WTC11 (cell line): ENCODE data around the gene PPP6R1.

Experiments used
- CREM ChIP-seq: sonication (generic); formaldehyde crosslinking; IDR thresholded peaks from 2 replicates; pipeline ENCODE4 v1.8.1; 2022; ENCODE audit warnings: mild to moderate bottlenecking, missing genetic modification reagents, moderate library complexity
- FOXP1 ChIP-seq: sonication (generic); formaldehyde crosslinking; IDR thresholded peaks from 2 replicates; pipeline ENCODE4 v1.8.0; 2022; ENCODE audit warnings: missing genetic modification reagents, mild to moderate bottlenecking, moderate library complexity, borderline replicate concordance
- TF ChIP-seq, protein P1 (sequence below): fragments of 200-600 bp; IDR thresholded peaks from 2 replicates; pipeline ENCODE4 v1.8.0; 2022; ENCODE audit warnings: antibody characterized with exemption
- TF ChIP-seq, protein P2 (sequence below): sonication (generic); formaldehyde crosslinking; conservative IDR thresholded peaks from 2 replicates; pipeline ENCODE4 v1.8.1; 2023; ENCODE audit warnings: mild to moderate bottlenecking, low read depth, missing genetic modification reagents, moderate library complexity
- TF ChIP-seq, protein P3 (sequence below): sonication (generic); formaldehyde crosslinking; IDR thresholded peaks from 2 replicates; pipeline ENCODE4 v1.8.0; 2023; ENCODE audit warnings: missing genetic modification reagents, mild to moderate bottlenecking, borderline replicate concordance

GRCh38 chr19:55245236-55245904 is 13.4 kb downstream of the PPP6R1 start:
- TF ChIP-seq, protein P1, sequence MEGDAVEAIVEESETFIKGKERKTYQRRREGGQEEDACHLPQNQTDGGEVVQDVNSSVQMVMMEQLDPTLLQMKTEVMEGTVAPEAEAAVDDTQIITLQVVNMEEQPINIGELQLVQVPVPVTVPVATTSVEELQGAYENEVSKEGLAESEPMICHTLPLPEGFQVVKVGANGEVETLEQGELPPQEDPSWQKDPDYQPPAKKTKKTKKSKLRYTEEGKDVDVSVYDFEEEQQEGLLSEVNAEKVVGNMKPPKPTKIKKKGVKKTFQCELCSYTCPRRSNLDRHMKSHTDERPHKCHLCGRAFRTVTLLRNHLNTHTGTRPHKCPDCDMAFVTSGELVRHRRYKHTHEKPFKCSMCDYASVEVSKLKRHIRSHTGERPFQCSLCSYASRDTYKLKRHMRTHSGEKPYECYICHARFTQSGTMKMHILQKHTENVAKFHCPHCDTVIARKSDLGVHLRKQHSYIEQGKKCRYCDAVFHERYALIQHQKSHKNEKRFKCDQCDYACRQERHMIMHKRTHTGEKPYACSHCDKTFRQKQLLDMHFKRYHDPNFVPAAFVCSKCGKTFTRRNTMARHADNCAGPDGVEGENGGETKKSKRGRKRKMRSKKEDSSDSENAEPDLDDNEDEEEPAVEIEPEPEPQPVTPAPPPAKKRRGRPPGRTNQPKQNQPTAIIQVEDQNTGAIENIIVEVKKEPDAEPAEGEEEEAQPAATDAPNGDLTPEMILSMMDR: no peak
- TF ChIP-seq FOXP1 (CRISPR knock-in tag) (no peak), CREM (no peak)
- TF ChIP-seq, protein P2, sequence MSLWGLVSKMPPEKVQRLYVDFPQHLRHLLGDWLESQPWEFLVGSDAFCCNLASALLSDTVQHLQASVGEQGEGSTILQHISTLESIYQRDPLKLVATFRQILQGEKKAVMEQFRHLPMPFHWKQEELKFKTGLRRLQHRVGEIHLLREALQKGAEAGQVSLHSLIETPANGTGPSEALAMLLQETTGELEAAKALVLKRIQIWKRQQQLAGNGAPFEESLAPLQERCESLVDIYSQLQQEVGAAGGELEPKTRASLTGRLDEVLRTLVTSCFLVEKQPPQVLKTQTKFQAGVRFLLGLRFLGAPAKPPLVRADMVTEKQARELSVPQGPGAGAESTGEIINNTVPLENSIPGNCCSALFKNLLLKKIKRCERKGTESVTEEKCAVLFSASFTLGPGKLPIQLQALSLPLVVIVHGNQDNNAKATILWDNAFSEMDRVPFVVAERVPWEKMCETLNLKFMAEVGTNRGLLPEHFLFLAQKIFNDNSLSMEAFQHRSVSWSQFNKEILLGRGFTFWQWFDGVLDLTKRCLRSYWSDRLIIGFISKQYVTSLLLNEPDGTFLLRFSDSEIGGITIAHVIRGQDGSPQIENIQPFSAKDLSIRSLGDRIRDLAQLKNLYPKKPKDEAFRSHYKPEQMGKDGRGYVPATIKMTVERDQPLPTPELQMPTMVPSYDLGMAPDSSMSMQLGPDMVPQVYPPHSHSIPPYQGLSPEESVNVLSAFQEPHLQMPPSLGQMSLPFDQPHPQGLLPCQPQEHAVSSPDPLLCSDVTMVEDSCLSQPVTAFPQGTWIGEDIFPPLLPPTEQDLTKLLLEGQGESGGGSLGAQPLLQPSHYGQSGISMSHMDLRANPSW: no peak
- TF ChIP-seq, protein P3, sequence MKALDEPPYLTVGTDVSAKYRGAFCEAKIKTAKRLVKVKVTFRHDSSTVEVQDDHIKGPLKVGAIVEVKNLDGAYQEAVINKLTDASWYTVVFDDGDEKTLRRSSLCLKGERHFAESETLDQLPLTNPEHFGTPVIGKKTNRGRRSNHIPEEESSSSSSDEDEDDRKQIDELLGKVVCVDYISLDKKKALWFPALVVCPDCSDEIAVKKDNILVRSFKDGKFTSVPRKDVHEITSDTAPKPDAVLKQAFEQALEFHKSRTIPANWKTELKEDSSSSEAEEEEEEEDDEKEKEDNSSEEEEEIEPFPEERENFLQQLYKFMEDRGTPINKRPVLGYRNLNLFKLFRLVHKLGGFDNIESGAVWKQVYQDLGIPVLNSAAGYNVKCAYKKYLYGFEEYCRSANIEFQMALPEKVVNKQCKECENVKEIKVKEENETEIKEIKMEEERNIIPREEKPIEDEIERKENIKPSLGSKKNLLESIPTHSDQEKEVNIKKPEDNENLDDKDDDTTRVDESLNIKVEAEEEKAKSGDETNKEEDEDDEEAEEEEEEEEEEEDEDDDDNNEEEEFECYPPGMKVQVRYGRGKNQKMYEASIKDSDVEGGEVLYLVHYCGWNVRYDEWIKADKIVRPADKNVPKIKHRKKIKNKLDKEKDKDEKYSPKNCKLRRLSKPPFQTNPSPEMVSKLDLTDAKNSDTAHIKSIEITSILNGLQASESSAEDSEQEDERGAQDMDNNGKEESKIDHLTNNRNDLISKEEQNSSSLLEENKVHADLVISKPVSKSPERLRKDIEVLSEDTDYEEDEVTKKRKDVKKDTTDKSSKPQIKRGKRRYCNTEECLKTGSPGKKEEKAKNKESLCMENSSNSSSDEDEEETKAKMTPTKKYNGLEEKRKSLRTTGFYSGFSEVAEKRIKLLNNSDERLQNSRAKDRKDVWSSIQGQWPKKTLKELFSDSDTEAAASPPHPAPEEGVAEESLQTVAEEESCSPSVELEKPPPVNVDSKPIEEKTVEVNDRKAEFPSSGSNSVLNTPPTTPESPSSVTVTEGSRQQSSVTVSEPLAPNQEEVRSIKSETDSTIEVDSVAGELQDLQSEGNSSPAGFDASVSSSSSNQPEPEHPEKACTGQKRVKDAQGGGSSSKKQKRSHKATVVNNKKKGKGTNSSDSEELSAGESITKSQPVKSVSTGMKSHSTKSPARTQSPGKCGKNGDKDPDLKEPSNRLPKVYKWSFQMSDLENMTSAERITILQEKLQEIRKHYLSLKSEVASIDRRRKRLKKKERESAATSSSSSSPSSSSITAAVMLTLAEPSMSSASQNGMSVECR (CRISPR knock-in tag): no peak
